ENCODE results near the gene CLEC12A.
"Not testable (repeated sequence)": the region's sequence is repeated elsewhere in the genome, so short reads cannot be mapped to it uniquely, and the experiment has no call there.

The CLEC12A gene

GRCh38 chr12:9973949-9974348, 2.7 kb downstream of the CLEC12A start:
- DNase-seq = no peak

GRCh38 chr12:9974731-9975130, 3.5 kb downstream of the CLEC12A start:
- DNase-seq = not testable (repeated sequence)

- no peak for DNase-seq
Observed at GRCh38 chr12:9975614-9976013, 4.4 kb downstream of the CLEC12A start.

- not testable (repeated sequence) for DNase-seq
Observed at GRCh38 chr12:9976626-9977025, 5.4 kb downstream of the CLEC12A start.

- no peak for DNase-seq
Observed at GRCh38 chr12:9977916-9978315, 6.7 kb downstream of the CLEC12A start.

DNA sequence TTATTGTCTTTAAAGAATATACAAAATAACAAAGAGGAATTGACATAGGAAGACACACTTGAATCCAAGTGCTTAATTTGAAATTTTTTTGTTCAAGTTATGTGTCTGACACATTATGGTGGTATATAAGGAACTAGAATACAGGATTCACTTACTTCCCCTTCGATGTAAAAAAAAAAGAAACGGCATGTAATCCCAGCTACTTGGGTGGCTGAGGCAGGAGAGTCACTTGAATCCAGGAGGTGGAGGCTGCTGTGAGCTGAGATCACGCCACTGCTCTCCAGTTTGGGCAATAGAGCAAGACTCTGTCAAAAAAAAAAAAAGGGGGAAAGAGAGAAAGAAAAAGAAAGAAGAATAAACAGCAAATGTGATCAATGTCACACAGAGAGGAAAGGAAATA, 8.9 kb downstream of the CLEC12A start:
- no peak for DNase-seq

DNA sequence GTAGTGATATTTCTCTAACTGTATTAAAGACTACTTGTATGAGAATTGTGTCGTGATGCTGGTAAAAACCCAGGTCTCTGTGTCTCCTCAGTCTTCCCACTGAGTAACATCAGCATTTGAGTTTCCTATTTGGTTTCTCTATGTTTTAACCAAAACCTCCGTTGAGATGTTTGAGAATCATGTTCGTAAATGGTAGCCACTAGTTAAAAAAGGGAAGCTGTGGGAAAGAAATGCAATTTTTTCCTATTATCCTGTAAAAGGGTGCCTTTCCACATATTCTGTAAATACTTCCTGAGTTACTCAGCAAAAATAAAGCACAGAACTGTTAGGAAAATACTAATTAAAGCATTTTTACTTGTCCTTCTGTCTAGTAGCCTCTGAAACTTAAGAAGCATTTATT, 20.7 kb downstream of the CLEC12A start:
- DNase-seq = no peak

- DNase-seq = no peak
Observed at GRCh38 chr12:9992296-9992695, 21.1 kb downstream of the CLEC12A start.

GRCh38 chr12:9999016-9999415, 27.8 kb downstream of the CLEC12A start, which contains the start of gene CLEC1B:
Gene CLEC1B, minus strand, starts transcription at chr12:9999121. Its CDS starts 21 bp downstream, at chr12:9999100.
- no peak for DNase-seq

- DNase-seq = no peak
Observed at GRCh38 chr12:10001171-10001776, 30.1 kb downstream of the CLEC12A start.

DNA sequence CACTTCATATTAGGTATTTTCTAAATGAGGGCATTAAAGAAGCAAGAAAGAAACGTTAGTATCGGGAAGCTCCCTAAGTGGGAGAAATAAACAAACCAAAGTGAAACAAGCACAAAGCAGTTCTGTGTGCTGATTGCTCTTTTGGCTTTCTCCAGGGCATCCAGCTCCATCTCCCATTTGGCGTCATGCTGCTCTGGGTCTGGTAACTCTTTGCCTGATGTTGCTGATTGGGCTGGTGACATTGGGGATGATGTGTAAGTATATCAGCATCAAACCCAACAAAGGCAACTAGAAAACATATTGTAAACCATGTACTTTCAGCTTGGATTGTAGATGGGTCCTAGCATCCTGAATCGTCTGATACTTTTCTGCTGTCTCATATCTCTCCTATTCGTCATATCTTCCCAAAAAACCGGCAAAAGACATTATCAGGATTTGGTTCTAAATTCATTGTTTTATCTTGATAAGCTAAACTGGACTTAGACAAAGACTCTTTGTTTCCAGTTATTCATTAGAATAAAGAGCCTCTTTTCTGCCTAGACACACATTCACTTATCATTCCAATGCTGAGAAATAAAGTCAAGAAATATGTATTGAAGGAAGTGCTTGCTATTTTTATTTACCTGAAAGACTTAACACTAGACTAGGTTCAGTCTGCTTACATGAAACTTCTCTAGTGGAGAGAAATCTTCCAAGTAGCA, 41.6 kb downstream of the CLEC12A start:
- no peak for DNase-seq

DNA sequence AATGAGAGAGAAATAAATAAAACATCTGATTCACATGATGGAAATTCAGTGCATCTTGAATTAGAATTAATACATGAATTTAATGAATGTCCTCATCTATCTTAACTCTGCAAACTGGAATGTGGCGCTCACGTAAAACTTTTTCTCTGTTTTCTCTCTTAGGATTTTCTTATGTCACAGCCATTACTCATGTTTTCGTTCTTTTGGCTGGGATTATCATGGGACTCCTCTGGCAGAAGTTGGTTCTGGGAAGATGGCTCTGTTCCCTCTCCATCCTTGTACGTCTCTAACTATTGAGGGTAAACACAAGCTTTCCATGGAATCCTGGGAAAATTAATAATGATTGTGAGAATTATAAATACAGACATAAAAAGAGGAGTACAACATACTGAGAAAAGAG, 44.2 kb downstream of the CLEC12A start:
- no peak for DNase-seq

DNA sequence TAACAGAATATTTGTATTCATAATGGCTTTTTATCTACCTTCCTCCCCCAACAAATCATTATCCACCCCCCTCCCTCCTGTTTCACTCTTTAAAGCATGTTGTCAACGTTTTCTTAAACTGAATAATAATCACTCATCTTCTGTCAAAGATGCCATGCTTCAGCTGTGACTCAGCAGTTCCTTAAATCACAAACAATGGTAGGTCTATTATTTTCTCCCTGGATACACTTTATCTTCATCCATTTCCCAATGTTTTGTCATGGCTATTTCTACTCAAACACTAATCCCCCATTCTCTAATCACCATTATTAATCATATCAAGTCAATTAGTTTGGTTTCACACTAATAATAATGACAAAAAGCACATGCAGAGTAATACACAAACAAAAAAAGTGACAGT, 45.7 kb downstream of the CLEC12A start:
- DNase-seq = no peak

DNA sequence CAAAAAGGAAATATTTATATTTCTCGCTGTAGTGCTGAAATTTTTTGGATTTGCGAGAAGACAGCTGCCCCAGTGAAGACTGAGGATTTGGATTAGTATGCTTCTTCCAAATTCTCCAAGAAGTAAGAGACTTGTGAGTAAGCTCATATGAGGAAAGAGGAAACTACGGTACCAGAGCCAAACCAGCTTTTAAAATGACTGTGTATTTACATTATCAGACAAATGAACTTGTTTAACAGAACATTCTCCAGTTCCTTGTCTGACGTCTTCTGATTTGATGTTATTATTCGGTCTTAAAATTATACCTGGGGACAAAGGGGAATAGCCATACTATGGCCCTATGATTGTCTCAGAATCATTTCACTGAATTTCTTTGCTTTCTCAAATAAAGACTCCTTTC, 47.2 kb downstream of the CLEC12A start:
- no peak for DNase-seq

DNA sequence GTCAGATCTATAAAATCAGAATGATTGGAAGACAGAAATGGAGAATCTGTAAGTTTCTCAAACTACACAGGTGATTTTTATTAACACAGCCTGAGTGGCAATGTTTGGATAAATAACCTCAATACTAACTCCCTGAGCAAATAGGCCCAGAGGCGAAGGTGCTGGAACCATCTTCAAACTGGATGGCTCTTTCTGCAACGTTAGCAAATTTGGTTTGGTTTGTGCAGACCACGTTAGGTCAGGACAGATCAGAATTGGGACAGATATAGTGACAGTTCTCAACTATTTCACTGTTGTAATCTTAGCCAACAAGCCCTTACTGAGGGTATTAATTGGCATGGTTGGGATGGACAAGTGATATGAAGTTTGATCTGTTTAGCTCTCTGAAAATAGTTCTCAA, 50.1 kb downstream of the CLEC12A start:
- DNase-seq = no peak

- DNase-seq = no peak
Observed at GRCh38 chr12:10025236-10025635, 54.0 kb downstream of the CLEC12A start.

GRCh38 chr12:10026666-10027065, 55.5 kb downstream of the CLEC12A start:
- not testable (repeated sequence) for DNase-seq

DNA sequence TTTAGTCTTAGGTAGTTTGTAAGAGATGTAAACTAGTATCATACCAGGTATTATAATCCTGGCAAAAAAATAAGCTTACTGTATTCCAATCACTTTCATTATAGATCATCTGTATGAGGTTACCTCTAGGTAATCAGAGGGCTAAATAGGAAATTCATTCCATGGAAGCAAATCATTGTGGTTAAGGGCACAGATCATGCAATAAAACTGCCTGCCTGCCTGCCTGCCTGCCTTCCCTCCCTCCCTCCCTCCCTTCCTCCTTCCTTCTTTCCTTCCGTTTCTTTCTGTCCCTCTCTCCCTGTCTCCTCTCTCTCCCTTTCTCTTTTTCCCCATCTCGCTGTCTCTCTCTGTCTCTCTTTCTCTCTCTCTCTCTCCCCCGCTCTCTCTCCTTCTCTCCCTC, 56.1 kb downstream of the CLEC12A start:
- DNase-seq = no peak

DNA sequence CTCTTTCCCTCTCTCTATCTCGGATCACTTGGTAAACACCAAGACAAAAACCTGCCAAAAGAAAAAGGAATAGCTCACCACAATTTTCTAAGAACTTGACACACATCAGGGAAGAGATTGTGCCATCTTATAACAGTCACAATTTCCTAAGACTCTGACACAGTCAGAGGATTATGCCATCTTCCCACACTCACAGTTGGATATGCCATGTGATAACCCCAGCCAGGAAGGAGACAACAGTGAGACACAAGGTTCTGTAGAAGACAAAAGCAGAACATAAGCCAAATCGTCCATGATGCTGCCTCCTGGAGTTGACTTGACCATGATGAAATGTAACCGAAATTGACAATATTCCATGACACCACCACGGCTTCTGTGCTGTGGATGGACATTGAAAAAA, 56.5 kb downstream of the CLEC12A start:
- no peak for DNase-seq

DNA sequence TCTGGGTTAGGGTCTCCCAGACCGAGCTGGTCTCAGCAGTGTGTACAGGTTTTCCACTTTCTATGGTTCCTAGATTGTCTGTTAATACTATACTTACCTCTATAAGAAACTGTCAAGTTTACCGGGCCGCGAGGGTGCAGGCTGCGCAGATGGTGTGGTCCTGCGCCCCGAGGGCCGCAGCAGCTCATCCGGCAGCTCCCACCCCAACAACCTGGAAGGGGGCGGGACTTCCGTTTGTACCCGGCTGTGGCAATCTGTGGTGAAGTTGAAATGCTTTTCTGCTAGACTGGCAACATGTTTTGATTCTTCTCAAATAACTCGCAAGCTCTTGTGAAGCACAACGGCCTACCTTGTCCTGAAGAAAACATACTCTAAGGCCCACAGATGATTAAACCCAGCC, 59.2 kb downstream of the CLEC12A start, which contains the start of gene CLEC9A:
CLEC9A (plus strand) TSS at position 237 of the 400 bp plus-strand sequence. CDS start 22,006 bp downstream, outside the sequence.
- DNase-seq = no peak

GRCh38 chr12:10031321-10031720, 60.1 kb downstream of the CLEC12A start:
- no peak for DNase-seq

GRCh38 chr12:10031771-10032175, 60.6 kb downstream of the CLEC12A start:
- DNase-seq = no peak

GRCh38 chr12:10033783-10034545, 62.8 kb downstream of the CLEC12A start:
- no peak for DNase-seq

Measured in activated CD4-positive, alpha-beta T cell treated with anti-CD3 and anti-CD28 coated beads, Interleukin-2, amount 50 U/mL, for 48 hours (primary cell).